HCT116 (cell line): ENCODE results near the gene GPR157. TPM values are rescaled to one million over a fixed set of nuclear protein-coding genes. Genes with fewer than 3 reads are reported as not detected.
A peak's percentile ranks its signal among the peaks of the same experiment; 100 is the strongest.
"Not testable (repeated sequence)": the region's sequence is repeated elsewhere in the genome, so short reads cannot be mapped to it uniquely, and the experiment has no call there.

Experiments
- ATAC-seq: fragments of 200-7000 bp; cut with Tn5 transposase; 2 replicates; pipeline ENCODE4 v1.9.1; 2020; ENCODE audit warnings: mild to moderate bottlenecking, moderate library complexity
- BruUV-seq: library from RNA; stranded (reverse); fragments of 400-500 nt; replicated peaks from 2 replicates; lab custom pipeline; 2021; lab: Mats Ljungman, UMichigan
- CTCF ChIA-PET: fragments of 300-600 bp; sonication (Branson Sonifier 250); formaldehyde crosslinking; loops from one replicate; lab custom pipeline; 2021; ENCODE audit warnings: antibody characterized with exemption; lab: Charles Lee
- POLR2A ChIA-PET: fragments of 300-600, 350-600 bp; sonication (Branson Sonifier 250); formaldehyde crosslinking; loops from one replicate; lab custom pipeline; 2021; ENCODE audit warnings: antibody characterized with exemption; lab: Charles Lee
- RAD21 ChIA-PET, 2 experiments: fragments of 300-600 bp; sonication (Branson Sonifier 250); formaldehyde crosslinking; loops; one replicate each; lab custom pipeline; 2023; ENCODE audit warnings: low total read pairs in 2 of 2; ENCODE audit not compliant: uncharacterized antibody in 2 of 2, unreplicated experiment in 2 of 2, low non-redundant PET in 1 of 2; lab: Charles Lee
- DNase-seq: peaks from one replicate; pipeline ENCODE4 v3.0.0-alpha.2; 2010; ENCODE audit warnings: low read depth, low spot score
- H2AFZ ChIP-seq: fragments of 200-600 bp; shearing (Covaris generic), sonication (generic); 2 replicates; pipeline ENCODE4 v1.6.1; 2017; ENCODE audit warnings: low read depth, mixed run types, mixed read lengths, antibody characterized with exemption, low read length; ENCODE audit not compliant: poor library complexity, severe bottlenecking
- H3K27ac ChIP-seq: 2 replicates; pipeline ENCODE4 v1.5.1; 2012; ENCODE audit warnings: low read depth, low read length
- H3K27me3 ChIP-seq: fragments of 200-600 bp; sonication (generic); 2 replicates; pipeline ENCODE4 v1.6.1; 2016; ENCODE audit warnings: mixed run types, low read length, mixed read lengths; ENCODE audit not compliant: insufficient read depth
- H3K36me3 ChIP-seq, 2 experiments: fragments of 200-500 bp in 1 of 2; fragments of 200-600 bp in 1 of 2; sonication (Bioruptor generic) in 1 of 2; sonication (generic) in 1 of 2; 2 replicates each; pipeline versions ENCODE4 v1.5.1 to v1.6.1; 2014 to 2016; ENCODE audit warnings: low read length in 2 of 2, inconsistent platforms in 1 of 2, mixed read lengths in 1 of 2, mixed run types in 1 of 2; ENCODE audit not compliant: insufficient read depth in 2 of 2, control insufficient read depth in 1 of 2
- H3K4me1 ChIP-seq, 2 experiments: fragments of 200-600 bp in 1 of 2; sonication (generic) in 1 of 2; 2 replicates each; pipeline versions ENCODE4 v1.5.1 to v1.6.1; 2012 to 2017; ENCODE audit warnings: low read length in 2 of 2, inconsistent platforms in 1 of 2, mild to moderate bottlenecking in 1 of 2, mixed read lengths in 1 of 2, mixed run types in 1 of 2, moderate library complexity in 1 of 2; ENCODE audit not compliant: insufficient read depth in 2 of 2, control insufficient read depth in 1 of 2
- H3K4me2 ChIP-seq: fragments of 200-600 bp; sonication (generic); 2 replicates; pipeline ENCODE4 v1.6.1; 2017; ENCODE audit warnings: mixed run types, low read length, mixed read lengths
- H3K4me3 ChIP-seq, 2 experiments: fragments of 200-600 bp in 1 of 2; sonication (generic) in 1 of 2; replicated peaks in 1 of 2; 2 replicates each; pipeline ENCODE4 v1.5.1; 2011 to 2016; ENCODE audit warnings: low read length in 2 of 2, control low read depth in 1 of 2, low read depth in 1 of 2, mild to moderate bottlenecking in 1 of 2, mixed read lengths in 1 of 2, mixed run types in 1 of 2
- H3K79me2 ChIP-seq: fragments of 200-600 bp; sonication (generic); 2 replicates; pipeline ENCODE4 v1.6.1; 2017; ENCODE audit warnings: mild to moderate bottlenecking, mixed run types, low read length, moderate library complexity, mixed read lengths; ENCODE audit not compliant: insufficient read depth
- H3K9ac ChIP-seq: fragments of 200-600 bp; sonication (generic); 2 replicates; pipeline ENCODE4 v1.6.1; 2016; ENCODE audit warnings: low read length, mixed read lengths
- H3K9me2 ChIP-seq: fragments of 200-600 bp; sonication (generic), shearing (Covaris generic); 2 replicates; pipeline ENCODE4 v1.6.1; 2017; ENCODE audit warnings: mixed run types, mild to moderate bottlenecking, moderate library complexity; ENCODE audit not compliant: insufficient read depth
- H3K9me3 ChIP-seq, 2 experiments: fragments of 200-500 bp in 1 of 2; fragments of 200-600 bp in 1 of 2; sonication (Bioruptor generic) in 1 of 2; sonication (generic) in 1 of 2; 2 replicates each; pipeline ENCODE4 v1.6.1; 2014 to 2017; ENCODE audit warnings: low read length in 2 of 2, mixed read lengths in 2 of 2, inconsistent platforms in 1 of 2, low read depth in 1 of 2, mild to moderate bottlenecking in 1 of 2, mixed run types in 1 of 2, moderate library complexity in 1 of 2; ENCODE audit not compliant: control insufficient read depth in 1 of 2, insufficient read depth in 1 of 2
- H4K20me1 ChIP-seq: fragments of 200-600 bp; sonication (generic), shearing (Covaris generic); 2 replicates; pipeline ENCODE4 v1.6.1; 2017; ENCODE audit warnings: mixed run types, mild to moderate bottlenecking, moderate library complexity; ENCODE audit not compliant: insufficient read depth
- CEBPB ChIP-seq: IDR thresholded peaks from 2 replicates; pipeline ENCODE4 v1.6.1; 2012; ENCODE audit warnings: low read depth
- EGR1 ChIP-seq: IDR thresholded peaks from 2 replicates; pipeline ENCODE4 v1.6.1; 2012; ENCODE audit warnings: low read depth
- EZH2phosphoT487 ChIP-seq: fragments of 200-600 bp; IDR thresholded peaks from 2 replicates; pipeline ENCODE4 v1.6.1; 2018; ENCODE audit warnings: antibody characterized with exemption, borderline replicate concordance
- FOSL1 ChIP-seq: IDR thresholded peaks from 2 replicates; pipeline ENCODE4 v1.6.1; 2012; ENCODE audit warnings: low read depth
- JUND ChIP-seq: IDR thresholded peaks from 2 replicates; pipeline ENCODE4 v1.6.1; 2012
- POLR2AphosphoS5 ChIP-seq: IDR thresholded peaks from 2 replicates; pipeline ENCODE4 v1.6.1; 2011; ENCODE audit warnings: mild to moderate bottlenecking, low read depth, low read length, moderate library complexity
- SIN3A ChIP-seq: IDR thresholded peaks from 2 replicates; pipeline ENCODE4 v1.6.1; 2012; ENCODE audit warnings: low read depth
- TCF7L2 ChIP-seq: IDR thresholded peaks from 2 replicates; pipeline ENCODE4 v1.7.0; 2011; ENCODE audit warnings: borderline replicate concordance, inconsistent platforms; ENCODE audit not compliant: insufficient read depth, insufficient read length; ENCODE audit errors: extremely low read depth
- ZFX ChIP-seq: fragments of 450-650 bp; IDR thresholded peaks from 2 replicates; pipeline ENCODE4 v1.6.1; 2017
- intact Hi-C: fragments of 100-400 bp; cut with micrococcal nuclease; formaldehyde crosslinking; loops from 2 replicates; pipeline ENCODE4 v1.10.0; 2022
- total RNA-seq: library from RNA; stranded (reverse); gene quantifications from one replicate; pipeline ENCODE4 v1.2.1, GENCODE V29; 2021; ENCODE audit not compliant: unreplicated experiment
- TF ChIP-seq, protein P1 (sequence below): IDR thresholded peaks from 2 replicates; pipeline ENCODE4 v1.6.1; 2012; ENCODE audit warnings: low read depth

Gene GPR157
- total RNA-seq, 1 experiment from 2014 or later: 7.7 TPM

DNA sequence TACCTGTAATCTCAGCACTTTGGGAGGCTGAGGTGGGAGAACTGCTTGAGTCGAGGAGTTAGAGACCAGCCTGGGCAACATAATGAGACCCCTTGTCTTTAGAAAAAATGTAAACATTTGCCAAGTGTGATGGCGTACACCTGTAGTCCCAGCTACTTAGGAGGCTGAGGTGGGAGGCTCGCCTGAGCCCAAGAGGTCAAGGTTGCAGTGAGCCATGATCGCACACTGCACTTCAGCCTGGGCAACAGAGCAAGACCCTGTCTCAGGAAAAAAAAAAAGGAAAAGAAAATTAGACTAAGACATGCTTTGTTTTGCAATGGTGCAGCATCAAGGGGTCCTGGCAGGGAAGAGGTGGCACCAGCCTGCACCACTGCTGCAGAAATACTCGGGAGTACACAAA lies 16.8 kb upstream of the GPR157 start (continued):
- TF ChIP-seq, protein P1, sequence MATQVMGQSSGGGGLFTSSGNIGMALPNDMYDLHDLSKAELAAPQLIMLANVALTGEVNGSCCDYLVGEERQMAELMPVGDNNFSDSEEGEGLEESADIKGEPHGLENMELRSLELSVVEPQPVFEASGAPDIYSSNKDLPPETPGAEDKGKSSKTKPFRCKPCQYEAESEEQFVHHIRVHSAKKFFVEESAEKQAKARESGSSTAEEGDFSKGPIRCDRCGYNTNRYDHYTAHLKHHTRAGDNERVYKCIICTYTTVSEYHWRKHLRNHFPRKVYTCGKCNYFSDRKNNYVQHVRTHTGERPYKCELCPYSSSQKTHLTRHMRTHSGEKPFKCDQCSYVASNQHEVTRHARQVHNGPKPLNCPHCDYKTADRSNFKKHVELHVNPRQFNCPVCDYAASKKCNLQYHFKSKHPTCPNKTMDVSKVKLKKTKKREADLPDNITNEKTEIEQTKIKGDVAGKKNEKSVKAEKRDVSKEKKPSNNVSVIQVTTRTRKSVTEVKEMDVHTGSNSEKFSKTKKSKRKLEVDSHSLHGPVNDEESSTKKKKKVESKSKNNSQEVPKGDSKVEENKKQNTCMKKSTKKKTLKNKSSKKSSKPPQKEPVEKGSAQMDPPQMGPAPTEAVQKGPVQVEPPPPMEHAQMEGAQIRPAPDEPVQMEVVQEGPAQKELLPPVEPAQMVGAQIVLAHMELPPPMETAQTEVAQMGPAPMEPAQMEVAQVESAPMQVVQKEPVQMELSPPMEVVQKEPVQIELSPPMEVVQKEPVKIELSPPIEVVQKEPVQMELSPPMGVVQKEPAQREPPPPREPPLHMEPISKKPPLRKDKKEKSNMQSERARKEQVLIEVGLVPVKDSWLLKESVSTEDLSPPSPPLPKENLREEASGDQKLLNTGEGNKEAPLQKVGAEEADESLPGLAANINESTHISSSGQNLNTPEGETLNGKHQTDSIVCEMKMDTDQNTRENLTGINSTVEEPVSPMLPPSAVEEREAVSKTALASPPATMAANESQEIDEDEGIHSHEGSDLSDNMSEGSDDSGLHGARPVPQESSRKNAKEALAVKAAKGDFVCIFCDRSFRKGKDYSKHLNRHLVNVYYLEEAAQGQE: no peak
- TF ChIP-seq EGR1 (no peak), CEBPB (no peak), EZH2phosphoT487 (no peak), SIN3A (no peak)

DNA sequence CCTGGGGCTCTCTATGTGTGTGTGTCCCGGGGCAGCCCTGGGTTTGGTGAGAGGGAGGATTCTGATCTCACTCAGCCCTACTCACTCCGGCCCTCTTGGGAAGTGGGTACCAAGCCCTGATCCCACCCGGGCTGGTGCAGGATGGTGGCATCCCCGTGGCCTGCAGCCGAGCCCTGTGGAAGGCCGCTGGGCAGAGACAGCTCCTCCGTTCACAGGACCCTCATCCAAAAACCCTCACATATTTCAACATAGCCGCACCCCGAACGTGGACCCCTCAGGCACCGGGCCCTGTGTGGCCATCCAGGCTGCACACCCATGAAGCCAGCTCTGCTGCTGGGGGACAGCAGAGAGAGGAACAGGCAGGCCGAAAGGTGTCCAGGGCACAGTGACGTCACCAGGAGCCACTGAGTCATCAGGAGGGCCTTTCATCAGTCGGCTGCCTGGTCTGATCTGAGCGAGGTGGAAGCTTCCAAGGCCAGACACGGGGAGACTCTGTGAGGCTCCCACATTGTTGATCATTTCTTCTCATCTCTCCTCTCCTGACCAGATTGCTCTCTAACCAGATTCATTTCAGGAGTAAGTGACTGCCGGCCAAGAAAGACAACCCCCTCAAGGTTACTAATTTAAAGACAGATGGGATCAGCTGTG lies 16.2 kb upstream of the GPR157 start:
- ChIA-PET RAD21 (interaction anchor here in 1 of 2 experiments (0.5 kb wide), 1 partner anchor 35 kb away, joined by 3 read pairs; no protein-coding TSS in a partner anchor), CTCF (no interaction called here), POLR2A (no interaction called here)
- H3K9me2 ChIP-seq: no peaks in the 10 kb centered on the region
- H3K4me1 ChIP-seq: peaks cover 10 to 27% of the 10 kb centered on the region in 2 experiments; a peak in 3 of 4 replicates
- H4K20me1 ChIP-seq: no peaks in the 10 kb centered on the region
- H3K9ac ChIP-seq: peak overlapping the region; percentile 21
- peak; percentile 87 for ATAC-seq
- H3K4me2 ChIP-seq: peak overlapping the region; percentile 61
- H3K27ac ChIP-seq: no peak overlapping the region
- no peaks in the 10 kb centered on the region for H3K9me3 ChIP-seq
- intact Hi-C loops: no loop called here
- H3K79me2 ChIP-seq: no peaks in the 10 kb centered on the region
- DNase-seq: peak; percentile 71
- H3K36me3 ChIP-seq: no peaks in the 10 kb centered on the region
- no TSS peak for BruUV-seq
- H2AFZ ChIP-seq: no peak overlapping the region
- no peak overlapping the region for H3K4me3 ChIP-seq
- H3K27me3 ChIP-seq: no peaks in the 10 kb centered on the region
- TF ChIP-seq JUND (peak; percentile 81), ZFX (no peak), TCF7L2 (peak; percentile 97), FOSL1 (peak; percentile 83), POLR2AphosphoS5 (peak; percentile 41; the same call in 1 of the 2 replicates)

DNA sequence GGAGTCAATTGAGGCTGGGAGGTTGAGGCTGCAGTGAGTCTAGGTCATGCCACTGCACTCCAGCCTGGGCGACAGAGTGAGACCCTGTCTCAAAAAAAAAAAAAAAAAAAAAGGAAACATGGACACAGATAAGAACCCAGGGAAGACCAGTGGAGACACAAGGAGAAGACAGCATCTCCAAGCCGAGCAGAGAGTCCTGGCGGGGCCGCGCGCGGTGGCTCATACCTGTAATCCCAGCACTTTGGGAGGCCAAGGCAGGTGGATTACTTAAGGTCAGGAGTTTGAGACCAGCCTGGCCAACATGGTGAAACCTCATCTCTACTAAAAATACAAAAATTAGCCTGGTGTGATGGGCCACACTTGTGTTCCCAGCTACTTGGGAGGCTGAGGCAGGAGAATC lies 15.6 kb upstream of the GPR157 start:
- H3K27ac ChIP-seq, H3K27me3 ChIP-seq, CTCF ChIA-PET, H3K79me2 ChIP-seq, H3K9me2 ChIP-seq, H3K36me3 ChIP-seq, intact Hi-C loops, BruUV-seq, ATAC-seq, H3K4me3 ChIP-seq, POLR2A ChIA-PET, H2AFZ ChIP-seq, RAD21 ChIA-PET, H3K9me3 ChIP-seq, H3K4me2 ChIP-seq, H4K20me1 ChIP-seq, H3K9ac ChIP-seq, DNase-seq: not testable (repeated sequence)
- peaks cover 10 to 27% of the 10 kb centered on the region in 2 experiments; a peak in 3 of 4 replicates for H3K4me1 ChIP-seq
